DOHH2 (cell line): ENCODE data around the gene HOXC5.
A peak's percentile ranks its signal among the peaks of the same experiment; 100 is the strongest.

Source experiments
- H3F3A ChIP-seq: fragments of 200-600 bp; sonication (generic), shearing (Covaris generic); 2 replicates; pipeline ENCODE4 v1.6.0; 2016; ENCODE audit warnings: antibody characterized with exemption, mild to moderate bottlenecking; ENCODE audit not compliant: control insufficient read depth, insufficient read depth
- H3K27ac ChIP-seq: fragments of 200-600 bp; sonication (generic); 2 replicates; pipeline ENCODE4 v1.5.1; 2014; ENCODE audit warnings: low read depth, mild to moderate bottlenecking, low read length, moderate library complexity
- H3K27me3 ChIP-seq: fragments of 200-600 bp; sonication (generic); 2 replicates; pipeline ENCODE4 v1.6.1; 2014; ENCODE audit warnings: mild to moderate bottlenecking, low read length, mixed read lengths; ENCODE audit not compliant: control insufficient read depth
- H3K36me3 ChIP-seq: fragments of 200-600 bp; sonication (generic); 2 replicates; pipeline ENCODE4 v1.6.1; 2014; ENCODE audit warnings: mild to moderate bottlenecking, low read length, moderate library complexity, mixed read lengths; ENCODE audit not compliant: control insufficient read depth
- H3K4me1 ChIP-seq: fragments of 200-600 bp; sonication (generic); 2 replicates; pipeline ENCODE4 v1.6.1; 2014; ENCODE audit warnings: mild to moderate bottlenecking, low read length, mixed read lengths; ENCODE audit not compliant: control insufficient read depth
- H3K4me2 ChIP-seq: fragments of 200-600 bp; sonication (generic); 2 replicates; pipeline ENCODE4 v1.6.0; 2014; ENCODE audit warnings: mild to moderate bottlenecking, low read length, moderate library complexity
- H3K4me3 ChIP-seq: fragments of 200-600 bp; sonication (generic); 2 replicates; pipeline ENCODE4 v1.5.1; 2014; ENCODE audit warnings: mild to moderate bottlenecking, low read length, mixed read lengths
- H3K79me2 ChIP-seq: fragments of 200-600 bp; sonication (generic); 2 replicates; pipeline ENCODE4 v1.6.1; 2014; ENCODE audit warnings: mild to moderate bottlenecking, low read length, mixed read lengths; ENCODE audit not compliant: control insufficient read depth
- H3K9me2 ChIP-seq: fragments of 200-600 bp; sonication (generic); replicated peaks from 2 replicates; pipeline ENCODE4 v1.6.1; 2014; ENCODE audit warnings: mild to moderate bottlenecking, low read length, mixed read lengths; ENCODE audit not compliant: control insufficient read depth
- H3K9me3 ChIP-seq: fragments of 200-600 bp; sonication (generic); 2 replicates; pipeline ENCODE4 v1.6.1; 2014; ENCODE audit warnings: antibody characterized with exemption, low read length, mixed read lengths; ENCODE audit not compliant: control insufficient read depth, insufficient read depth
- H4K20me1 ChIP-seq: fragments of 200-600 bp; sonication (generic); 2 replicates; pipeline ENCODE4 v1.6.0; 2014; ENCODE audit warnings: low read depth, mild to moderate bottlenecking, antibody characterized with exemption, low read length, moderate library complexity; ENCODE audit not compliant: control insufficient read depth, insufficient read depth
- CTCF ChIP-seq: fragments of 200-600 bp; sonication (generic); IDR thresholded peaks from one replicate; pipeline ENCODE4 v1.5.1; 2014; ENCODE audit warnings: antibody characterized with exemption, mild to moderate bottlenecking, low read depth, low read length; ENCODE audit not compliant: poor library complexity, severe bottlenecking
- EZH2phosphoT487 ChIP-seq: fragments of 200-600 bp; sonication (generic); IDR thresholded peaks from 2 replicates; pipeline ENCODE4 v1.6.1; 2017; ENCODE audit warnings: borderline replicate concordance, mild to moderate bottlenecking, antibody characterized with exemption, low read length, moderate library complexity, mixed read lengths

HOXC5 gene

GRCh38 chr12:54012631-54013409, 20.0 kb upstream of the HOXC5 start:
- Histone ChIP-seq H3K27me3 (peaks cover 78% of the 10 kb centered on the region), H3F3A (no peaks in the 10 kb centered on the region; the same call in 1 of the 2 replicates), H4K20me1 (no peaks in the 10 kb centered on the region), H3K4me2 (no peak overlapping the region), H3K36me3 (no peaks in the 10 kb centered on the region), H3K9me2 (no peaks in the 10 kb centered on the region), H3K9me3 (no peaks in the 10 kb centered on the region), H3K4me3 (no peak overlapping the region), H3K79me2 (no peaks in the 10 kb centered on the region), H3K27ac (no peak overlapping the region), H3K4me1 (peaks cover 7% of the 10 kb centered on the region; the same call in 1 of the 2 replicates)
- TF ChIP-seq EZH2phosphoT487 (no peak), CTCF (no peak)

- Histone ChIP-seq H3K4me2 (no peak overlapping the region), H3K36me3 (no peaks in the 10 kb centered on the region), H3K9me3 (no peaks in the 10 kb centered on the region), H3K27me3 (peaks cover 63% of the 10 kb centered on the region), H3K4me3 (no peak overlapping the region), H3K79me2 (0 out of 2 replicates have a peak, but pooled peaks cover 4% of the 10 kb centered on the region), H3F3A (no peaks in the 10 kb centered on the region; the same call in 1 of the 2 replicates), H4K20me1 (no peaks in the 10 kb centered on the region), H3K9me2 (no peaks in the 10 kb centered on the region), H3K27ac (no peak overlapping the region), H3K4me1 (peaks cover 16% of the 10 kb centered on the region)
- no peak for TF ChIP-seq CTCF
These were observed 18.4 kb upstream of the HOXC5 start for GRCh38 chr12:54014377-54015017.

GRCh38 chr12:54015018-54015931, 17.6 kb upstream of the HOXC5 start:
- no peak overlapping the region for H3K27ac ChIP-seq
- no peaks in the 10 kb centered on the region for H3K36me3 ChIP-seq
- H4K20me1 ChIP-seq = no peaks in the 10 kb centered on the region
- 0 out of 2 replicates have a peak, but pooled peaks cover 4% of the 10 kb centered on the region for H3K79me2 ChIP-seq
- H3K9me3 ChIP-seq = no peaks in the 10 kb centered on the region
- no peak overlapping the region for H3K4me3 ChIP-seq
- TF ChIP-seq CTCF = no peak
- peak; percentile 41 for TF ChIP-seq EZH2phosphoT487
- H3K27me3 ChIP-seq = peaks cover 55% of the 10 kb centered on the region
- H3K9me2 ChIP-seq = no peaks in the 10 kb centered on the region
- H3K4me2 ChIP-seq = no peak overlapping the region
- H3F3A ChIP-seq = no peaks in the 10 kb centered on the region; the same call in 1 of the 2 replicates
- peaks cover 16% of the 10 kb centered on the region for H3K4me1 ChIP-seq
